K562 (cell line): ENCODE data around the gene WDR55. TPM values are rescaled to one million over a fixed set of nuclear protein-coding genes. Genes with fewer than 3 reads are reported as not detected.
A peak's percentile ranks its signal among the peaks of the same experiment; 100 is the strongest.

ENCODE experiments used
- ATAC-seq: fragments of 200-7000 bp; cut with Tn5 transposase; 3 replicates; pipeline ENCODE4 v1.9.1; 2020; ENCODE audit warnings: moderate library complexity
- BruUV-seq: library from RNA; stranded (reverse); fragments of 400-500 nt; replicated peaks from 2 replicates; lab custom pipeline; 2021; lab: Mats Ljungman, UMichigan
- CTCF ChIA-PET: fragments of 300-600 bp; formaldehyde crosslinking; extraction: SDS; loops from one replicate; lab custom pipeline; 2021; ENCODE audit warnings: low intra/inter-chr PET ratio; lab: Yijun Ruan, JAX
- POLR2A ChIA-PET: fragments of 300-600, 350-650 bp; sonication (Branson Sonifier 250); formaldehyde crosslinking; extraction: SDS; loops from one replicate; lab custom pipeline; 2021; ENCODE audit warnings: antibody characterized with exemption, inconsistent platforms; lab: Yijun Ruan, JAX
- DNase-seq, 4 experiments: peaks; one replicate each; pipeline versions ENCODE4 v3.0.0 to v3.0.0-alpha.2; 2011 to 2018; ENCODE audit warnings: low spot score in 3 of 4, mixed read lengths in 3 of 4; ENCODE audit errors: extremely low read depth in 1 of 4
- FAIRE-seq: peaks from 2 replicates; lab custom pipeline; 2011; peaks lifted over from hg19 to GRCh38; lab: Jason Lieb, UNC
- H2AFZ ChIP-seq: 2 replicates; pipeline ENCODE4 v1.6.0; 2011; ENCODE audit warnings: low read depth, low read length, control low read depth, inconsistent platforms
- H3K27ac ChIP-seq: fragments of 200-600 bp; 3 replicates; pipeline ENCODE4 v1.8.0; 2011; ENCODE audit warnings: low read depth, mild to moderate bottlenecking, control low read depth, inconsistent platforms, low read length, moderate library complexity, mixed read lengths; ENCODE audit errors: extremely low read depth
- H3K27me3 ChIP-seq, 2 experiments: fragments of 300-600 bp in 1 of 2; 2 replicates in 1 of 2; 3 replicates in 1 of 2; pipeline versions ENCODE4 v1.6.0 to v1.8.0; 2011; ENCODE audit warnings: inconsistent platforms in 2 of 2, low read length in 2 of 2, mild to moderate bottlenecking in 1 of 2, mixed read lengths in 1 of 2, moderate library complexity in 1 of 2; ENCODE audit not compliant: control insufficient read depth in 2 of 2, insufficient read depth in 2 of 2
- H3K36me3 ChIP-seq: fragments of 300-600 bp; 3 replicates; pipeline ENCODE4 v1.8.0; 2011; ENCODE audit warnings: mild to moderate bottlenecking, low read length, inconsistent platforms; ENCODE audit not compliant: control insufficient read depth, insufficient read depth
- H3K4me1 ChIP-seq, 2 experiments: fragments of 200-600 bp in 1 of 2; replicated peaks in 1 of 2; 2 replicates in 1 of 2; 3 replicates in 1 of 2; pipeline versions ENCODE4 v1.5.1 to v1.8.0; 2011; ENCODE audit warnings: inconsistent platforms in 2 of 2, low read length in 2 of 2, mild to moderate bottlenecking in 1 of 2, mixed read lengths in 1 of 2, moderate library complexity in 1 of 2; ENCODE audit not compliant: control insufficient read depth in 2 of 2, insufficient read depth in 2 of 2
- H3K4me2 ChIP-seq: 2 replicates; pipeline ENCODE4 v1.6.1; 2011; ENCODE audit warnings: low read length, control low read depth, inconsistent platforms, mixed read lengths; ENCODE audit not compliant: insufficient read depth
- H3K4me3 ChIP-seq: fragments of 200-600 bp; sonication (generic), shearing (Covaris generic); 2 replicates; pipeline ENCODE4 v1.5.1; 2016; ENCODE audit warnings: control low read depth, inconsistent platforms
- H3K79me2 ChIP-seq: fragments of 200-600 bp; 3 replicates; pipeline ENCODE4 v1.8.0; 2011; ENCODE audit warnings: low read length, inconsistent platforms; ENCODE audit not compliant: control insufficient read depth, insufficient read depth
- H3K9ac ChIP-seq, 2 experiments: 2 replicates each; pipeline versions ENCODE4 v1.6.0 to v1.6.1; 2011; ENCODE audit warnings: low read depth in 2 of 2, low read length in 2 of 2, control low read depth in 1 of 2, inconsistent platforms in 1 of 2, mild to moderate bottlenecking in 1 of 2, mixed read lengths in 1 of 2; ENCODE audit not compliant: insufficient read depth in 1 of 2
- H3K9me1 ChIP-seq: one replicate; pipeline ENCODE4 v1.6.0; 2011; ENCODE audit warnings: inconsistent platforms, mild to moderate bottlenecking, low read length, moderate library complexity; ENCODE audit not compliant: control insufficient read depth, insufficient read depth
- H3K9me3 ChIP-seq: replicated peaks from 2 replicates; pipeline ENCODE4 v1.5.1; 2011; ENCODE audit warnings: low read depth, low read length, inconsistent platforms; ENCODE audit not compliant: control insufficient read depth, insufficient read depth
- H4K20me1 ChIP-seq: replicated peaks from 2 replicates; pipeline ENCODE4 v1.6.1; 2011; ENCODE audit warnings: low read length, inconsistent platforms, mixed read lengths; ENCODE audit not compliant: control insufficient read depth, insufficient read depth
- BMI1 ChIP-seq: fragments of 150-350 bp; IDR thresholded peaks from 2 replicates; pipeline ENCODE4 v1.6.1; 2014; ENCODE audit warnings: low read length
- SRSF3 ChIP-seq: fragments of 200-400 bp; formaldehyde crosslinking; IDR thresholded peaks from 2 replicates; pipeline ENCODE4 v1.6.1; 2016; ENCODE audit warnings: mild to moderate bottlenecking, low read length, moderate library complexity; ENCODE audit not compliant: insufficient read depth
- ZBTB33 ChIP-seq: sonication (generic); formaldehyde crosslinking; IDR thresholded peaks from 2 replicates; pipeline ENCODE4 v1.8.1; 2023; ENCODE audit warnings: mild to moderate bottlenecking, missing genetic modification reagents
- ZNF232 ChIP-seq: sonication (generic); formaldehyde crosslinking; IDR thresholded peaks from 2 replicates; pipeline ENCODE4 v1.8.0; 2022; ENCODE audit warnings: mild to moderate bottlenecking, missing genetic modification reagents
- WGBS: fragments of 100-300 bp; shearing (Covaris generic); methylation state at CpG from one replicate; pipeline ENCODE4 v1.1.6; 2016; ENCODE audit warnings: low coverage, mixed read lengths; ENCODE audit not compliant: insufficient coverage; ENCODE audit errors: missing lambda C conversion rate; 5-methylcytosine and 5-hydroxymethylcytosine counted together
- in situ Hi-C: fragments of 300-500 bp; cut with MboI; formaldehyde crosslinking; loops from 4 replicates; pipeline ENCODE4 v1.15.0; 2018; ENCODE audit warnings: inconsistent platforms, mixed read lengths
- intact Hi-C: fragments of 100-400 bp; cut with micrococcal nuclease; formaldehyde crosslinking; loops from 2 replicates; pipeline ENCODE4 v1.14.2; 2022
- polyA plus RNA-seq, 8 experiments: library from polyadenylated mRNA; depleted of rRNA in 4 of 8; stranded (reverse) in 5 of 8; unstranded in 3 of 8; fragments of >200 nt; fragmentation: Nextera tagmentation in 2 of 8; fragmentation: Illumina TruSeq in 1 of 8; extraction: Ambion mirVana in 2 of 8; extraction: Trizol in 1 of 8; gene quantifications; 2 replicates each; pipeline versions ENCODE4 v1.2.1 to v1.2.3, GENCODE V29; 2011 to 2014; ENCODE audit warnings: inconsistent platforms in 1 of 8, missing spikeins in 1 of 8
- total RNA-seq, 7 experiments: library from RNA; depleted of rRNA in 6 of 7; stranded (reverse); fragments of >200 nt in 6 of 7; fragmentation: Illumina TruSeq in 2 of 7; extraction: Trizol in 2 of 7; gene quantifications; 2 replicates each; pipeline versions ENCODE4 v1.2.1 to v1.2.3, GENCODE V29; 2011 to 2021; ENCODE audit warnings: low replicate concordance in 1 of 7

WDR55 gene
- total and polyA plus RNA-seq, 9 of the 15 experiments (the other 6 are each of a cell fraction or from before 2014, with no cell fraction given): 5.2 to 45.0 (median 29.3) TPM

GRCh38 chr5:140631831-140632365 is 32.8 kb upstream of the WDR55 start:
- no peak for DNase-seq
- Histone ChIP-seq H3K4me2 (no peak overlapping the region), H3K27ac (no peak overlapping the region), H4K20me1 (no peaks in the 10 kb centered on the region), H3K4me1 (peaks cover 0 to 14% of the 10 kb centered on the region in 2 experiments; a peak in 2 of 5 replicates), H3K9me3 (no peaks in the 10 kb centered on the region)
- no peak for FAIRE-seq
- ATAC-seq: no peak
- in situ Hi-C loops: no loop called here
- CTCF ChIA-PET: no interaction called here
- no peak for TF ChIP-seq BMI1
- no peak for TF ChIP-seq SRSF3
- peak; percentile 44; the same call in 1 of the 2 replicates for TF ChIP-seq ZBTB33 (CRISPR knock-in tag)
- TF ChIP-seq ZNF232: no peak
- TF ChIP-seq, all 486 proteins: peak for 1
- Histone ChIP-seq H3K9me1 (no peaks in the 10 kb centered on the region), H3K9ac (no peak overlapping the region), H3K4me3 (no peak overlapping the region), H3K79me2 (no peaks in the 10 kb centered on the region), H3K36me3 (no peaks in the 10 kb centered on the region), H2AFZ (no peak overlapping the region), H3K27me3 (no peaks in the 10 kb centered on the region)
- intact Hi-C loops: no loop called here
- no TSS peak for BruUV-seq
- WGBS: 77% methylated on average over 30 of the region's 36 CpGs
- POLR2A ChIA-PET: interaction anchor here (1.2 kb wide), 1 partner anchor 9 kb away, joined by 3 read pairs; no protein-coding TSS in a partner anchor
